Glutamatergic neuron (in vitro differentiated cells): Measurements from ENCODE around the gene POLL. TPM values are rescaled to one million over a fixed set of nuclear protein-coding genes. Genes with fewer than 3 reads are reported as not detected.

Experiments used
- DNase-seq: peaks from one replicate; pipeline ENCODE4 v3.0.0; 2022
- H3K27ac Mint-ChIP-seq: one replicate; pipeline ENCODE4 v1.8.0; 2020; ENCODE audit warnings: mild to moderate bottlenecking, mixed read lengths, inconsistent platforms; ENCODE audit not compliant: unreplicated experiment
- H3K27me3 Mint-ChIP-seq: one replicate; pipeline ENCODE4 v1.8.0; 2020; ENCODE audit warnings: mild to moderate bottlenecking, moderate library complexity, mixed read lengths, inconsistent platforms; ENCODE audit not compliant: unreplicated experiment
- H3K36me3 Mint-ChIP-seq: one replicate; pipeline ENCODE4 v1.8.0; 2020; ENCODE audit warnings: mild to moderate bottlenecking, mixed read lengths, inconsistent platforms; ENCODE audit not compliant: unreplicated experiment
- H3K4me1 Mint-ChIP-seq: one replicate; pipeline ENCODE4 v1.8.0; 2020; ENCODE audit warnings: mild to moderate bottlenecking, low read depth, mixed read lengths, inconsistent platforms; ENCODE audit not compliant: unreplicated experiment
- H3K4me3 Mint-ChIP-seq: one replicate; pipeline ENCODE4 v1.8.0; 2020; ENCODE audit warnings: mild to moderate bottlenecking, mixed read lengths, inconsistent platforms; ENCODE audit not compliant: unreplicated experiment
- H3K9me3 Mint-ChIP-seq: one replicate; pipeline ENCODE4 v1.8.0; 2020; ENCODE audit warnings: mild to moderate bottlenecking, moderate library complexity, mixed read lengths, inconsistent platforms; ENCODE audit not compliant: unreplicated experiment
- CTCF ChIP-seq: fragments of 200-600 bp; sonication (generic); IDR thresholded peaks from one replicate; pipeline ENCODE4 v1.5.0; 2021; ENCODE audit not compliant: partially characterized antibody, unreplicated experiment
- total RNA-seq: library from RNA; stranded (reverse); fragmentation: NEBNext Ultra II Directional; extraction: Animal tissue kit (Norgen Biotek cat#: 25700); gene quantifications from one replicate; pipeline ENCODE4 v1.2.1, GENCODE V29; 2021; ENCODE audit not compliant: unreplicated experiment

POLL gene
- total RNA-seq, 1 donor from 2014 or later: 33.4 TPM

GRCh38 chr10:101577121-101577871, 10.8 kb downstream of the POLL start:
- TF ChIP-seq CTCF: no peak
- peaks cover 2% of the 10 kb centered on the region for H3K9me3 Mint-ChIP-seq
- peaks cover 7% of the 10 kb centered on the region for H3K4me1 Mint-ChIP-seq
- H3K27me3 Mint-ChIP-seq: no peaks in the 10 kb centered on the region
- H3K27ac Mint-ChIP-seq: no peak overlapping the region
- no peak overlapping the region for H3K4me3 Mint-ChIP-seq
- peaks cover 3% of the 10 kb centered on the region for H3K36me3 Mint-ChIP-seq
- DNase-seq: no peak

- H3K27me3 Mint-ChIP-seq: no peaks in the 10 kb centered on the region
- no peak for TF ChIP-seq CTCF
- no peak for DNase-seq
- no peak overlapping the region for H3K27ac Mint-ChIP-seq
- no peaks in the 10 kb centered on the region for H3K9me3 Mint-ChIP-seq
- H3K36me3 Mint-ChIP-seq: peaks cover 3% of the 10 kb centered on the region
- peaks cover 7% of the 10 kb centered on the region for H3K4me1 Mint-ChIP-seq
- no peak overlapping the region for H3K4me3 Mint-ChIP-seq
These were observed 11.7 kb downstream of the POLL start for GRCh38 chr10:101576211-101576863.

- Mint-ChIP-seq H3K4me1 (peaks cover 5% of the 10 kb centered on the region), H3K4me3 (no peak overlapping the region)
- no peak for TF ChIP-seq CTCF
These were observed 12.4 kb downstream of the POLL start for GRCh38 chr10:101575580-101576210.

GRCh38 chr10:101575091-101575490, 13.0 kb downstream of the POLL start:
- Mint-ChIP-seq H3K36me3 (peaks cover 3% of the 10 kb centered on the region), H3K27me3 (peaks cover 4% of the 10 kb centered on the region), H3K27ac (no peak overlapping the region), H3K4me1 (peaks cover 2% of the 10 kb centered on the region), H3K4me3 (no peak overlapping the region), H3K9me3 (no peaks in the 10 kb centered on the region)
- TF ChIP-seq CTCF: no peak
- no peak for DNase-seq

More at GRCh38 chr10:101575580-101576210, 12.4 kb downstream of the POLL start:
- no peak for DNase-seq
- Mint-ChIP-seq H3K9me3 (no peaks in the 10 kb centered on the region), H3K27me3 (peaks cover 4% of the 10 kb centered on the region), H3K27ac (no peak overlapping the region), H3K36me3 (peaks cover 3% of the 10 kb centered on the region)
